GM13976 (cell line): Measurements from ENCODE around the gene C22orf23.

Experiments
- DNase-seq: peaks from one replicate; pipeline ENCODE4 v3.0.0; 2012; ENCODE audit warnings: low spot score
- CTCF ChIP-seq: IDR thresholded peaks from 2 replicates; pipeline ENCODE4 v1.5.1; 2012; ENCODE audit warnings: borderline replicate concordance, mild to moderate bottlenecking; ENCODE audit not compliant: insufficient read depth; ENCODE audit errors: extremely low read depth, missing control alignments, control extremely low read depth
- in situ Hi-C: fragments of 300-500 bp; cut with MboI; formaldehyde crosslinking; loops from one replicate; pipeline ENCODE4 v1.12.0; 2022; ENCODE audit warnings: low sequenced_read_pairs, mixed read lengths, inconsistent platforms; ENCODE audit not compliant: unreplicated experiment

C22orf23 gene

GRCh38 chr22:37905534-37906363, 47.7 kb downstream of the C22orf23 start, which contains the start of gene MICALL1:
Gene MICALL1, plus strand, starts transcription at chr22:37906297. Its CDS starts 126 bp downstream, at chr22:37906423.
- TF ChIP-seq CTCF, result peak; percentile 71
- in situ Hi-C loops, result no loop called here
- peak; percentile 96 for DNase-seq

GRCh38 chr22:37904572-37905533, 48.5 kb downstream of the C22orf23 start:
- no peak for DNase-seq
- in situ Hi-C loops, result no loop called here
- TF ChIP-seq CTCF, result no peak

- in situ Hi-C loops, result no loop called here
- TF ChIP-seq CTCF, result no peak
- DNase-seq, result no peak
Observed at GRCh38 chr22:37898441-37899181, 54.8 kb downstream of the C22orf23 start.

GRCh38 chr22:37897807-37898206, 55.6 kb downstream of the C22orf23 start:
- DNase-seq, result no peak
- no peak for TF ChIP-seq CTCF
- in situ Hi-C loops, result no loop called here

- DNase-seq, result no peak
- TF ChIP-seq CTCF, result no peak
- in situ Hi-C loops, result no loop called here
Observed at GRCh38 chr22:37896939-37897338, 56.5 kb downstream of the C22orf23 start.

- DNase-seq, result peak; percentile 84
- in situ Hi-C loops, result no loop called here
- no peak for TF ChIP-seq CTCF
Observed at GRCh38 chr22:37896181-37896592, 57.2 kb downstream of the C22orf23 start.
